ENCODE data around the gene DIPK2A. TPM values are rescaled to one million over a fixed set of nuclear protein-coding genes. Genes with fewer than 3 reads are reported as not detected.

The DIPK2A gene
- total and polyA plus RNA-seq, 2 of the 4 experiments (the other 2 are of a cell fraction): 9.3 to 14.0 TPM

DNA sequence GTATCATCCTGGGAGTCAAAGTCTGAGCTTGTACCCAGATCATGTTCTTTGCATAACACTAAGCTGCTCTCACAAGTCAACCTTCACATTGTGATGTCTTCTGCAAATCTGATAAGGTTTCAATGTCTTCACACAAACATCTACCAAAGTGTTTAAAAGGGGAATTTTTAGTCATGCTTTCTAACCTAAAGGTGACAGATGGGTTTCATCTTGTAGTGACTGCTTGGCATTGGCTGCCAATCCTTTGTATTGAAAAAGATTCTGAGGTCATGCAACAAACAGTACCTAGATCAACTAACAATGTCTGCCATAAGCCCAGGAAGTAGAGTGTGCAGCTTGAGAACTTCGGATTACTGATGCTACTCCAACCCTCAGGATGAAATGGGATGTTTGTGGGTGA lies 43.6 kb upstream of the DIPK2A start:
- H3K9ac ChIP-seq (ENCODE audit: low read depth, low read length): no peak overlapping the region
- no peak overlapping the region for H4K5ac ChIP-seq (ENCODE audit: low read depth, low read length)
- H3K4me3 ChIP-seq (ENCODE audit: insufficient read depth, low read depth, low read length): no peak overlapping the region
- intact Hi-C loops (cut with micrococcal nuclease) (no loop called here), in situ Hi-C loops (cut with MboI; ENCODE audit: low sequenced_read_pairs) (no loop called here), dilution Hi-C loops (cut with HindIII; ENCODE audit: low sequenced_read_pairs, unreplicated experiment) (no loop called here)
- no peaks in the 10 kb centered on the region for H3K9me1 ChIP-seq (ENCODE audit: insufficient read depth, low read length)
- H2AK5ac ChIP-seq (ENCODE audit: low read depth, low read length): no peak overlapping the region
- no peak overlapping the region for H3K56ac ChIP-seq (ENCODE audit: extremely low read depth, insufficient read depth, low read length)
- H3K4me1 ChIP-seq (ENCODE audit: control insufficient read depth, insufficient read depth, low read length): no peaks in the 10 kb centered on the region
- no peak overlapping the region for H2BK15ac ChIP-seq (ENCODE audit: low read depth, low read length)
- H2BK5ac ChIP-seq (ENCODE audit: low read depth, low read length, poor library complexity, severe bottlenecking): no peak overlapping the region
- no peak overlapping the region for H2AFZ ChIP-seq (replicated peaks; ENCODE audit: low read length, poor library complexity)
- no CpG with 5 or more reads among the region's 1 CpG for WGBS, 2 experiments (ENCODE audit: extremely low coverage in 2 of 2, insufficient read length in 1 of 2)
- no peak overlapping the region for H3K27ac ChIP-seq (ENCODE audit: insufficient read depth, low read length)
- H4K20me1 ChIP-seq (ENCODE audit: insufficient read depth, low read length): no peaks in the 10 kb centered on the region
- no peak overlapping the region for H3K18ac ChIP-seq (ENCODE audit: low read depth, low read length)
- no peak overlapping the region for H4K8ac ChIP-seq (ENCODE audit: low read depth in 2 of 2, low read length in 2 of 2)
- ChIA-PET CTCF (no interaction called here), POLR2A (ENCODE audit: unreplicated experiment) (no interaction called here)
- no peak overlapping the region for H3K23ac ChIP-seq (ENCODE audit: low read depth, low read length)
- no peaks in the 10 kb centered on the region for H3K36me3 ChIP-seq (ENCODE audit: control insufficient read depth, insufficient read depth, low read length)
- no peak overlapping the region for H4K91ac ChIP-seq (ENCODE audit: insufficient read depth, low read depth, low read length)
- no peak overlapping the region for H3K4me2 ChIP-seq (ENCODE audit: low read depth, low read length)
- TF ChIP-seq NFE2L2 (IDR thresholded peaks at IDR 0.05; ENCODE audit: low read depth, low read length) (no peak), FOS (IDR thresholded peaks at IDR 0.05; ENCODE audit: low read depth, low read length) (no peak), RCOR1 (IDR thresholded peaks at IDR 0.05; ENCODE audit: insufficient replicate concordance, low read length) (no peak)
- H3K4ac ChIP-seq (ENCODE audit: low read depth, low read length): no peak overlapping the region
- no peak for DNase-seq
- no peak overlapping the region for H3K14ac ChIP-seq (replicated peaks; ENCODE audit: low read depth, low read length)
- no peak overlapping the region for H2BK120ac ChIP-seq (ENCODE audit: low read depth, low read length)
- ATAC-seq (ENCODE audit: low read depth): no peak
- H3K9me3 ChIP-seq (ENCODE audit: control insufficient read depth, insufficient read depth, low read length): no peaks in the 10 kb centered on the region
- no peak overlapping the region for H2AK9ac ChIP-seq (replicated peaks; ENCODE audit: low read depth, low read length, poor library complexity)
- no peaks in the 10 kb centered on the region for H3K79me1 ChIP-seq (ENCODE audit: low read depth in 1 of 2, low read length in 2 of 2)
- BruUV-seq (replicated peaks): no TSS peak
- H3K27me3 ChIP-seq (ENCODE audit: control insufficient read depth, insufficient read depth, low read length): no peaks in the 10 kb centered on the region
- no peak overlapping the region for H2BK20ac ChIP-seq (ENCODE audit: low read depth, low read length)

All from IMR-90 (cell line).